Endothelial cell of umbilical vein (primary cell): Measurements from ENCODE around the gene S100A13. TPM values are rescaled to one million over a fixed set of nuclear protein-coding genes. Genes with fewer than 3 reads are reported as not detected.

Experiments used
- BruUV-seq: library from RNA; stranded (reverse); fragments of 400-500 nt; replicated peaks from 2 replicates; lab custom pipeline; 2021; lab: Mats Ljungman, UMichigan
- CTCF ChIA-PET: fragments of 300-600, 350-600 bp; sonication (Branson Sonifier 250); formaldehyde crosslinking; loops from one replicate; lab custom pipeline; 2021; ENCODE audit warnings: antibody characterized with exemption, inconsistent platforms; lab: Charles Lee
- POLR2A ChIA-PET: fragments of 300-600, 350-600 bp; sonication (Branson Sonifier 250); formaldehyde crosslinking; loops from one replicate; lab custom pipeline; 2021; ENCODE audit warnings: antibody characterized with exemption, inconsistent platforms; lab: Charles Lee
- DNase-seq: peaks from one replicate; pipeline ENCODE4 v3.0.0-alpha.2; 2011; ENCODE audit warnings: low read depth, low spot score
- FAIRE-seq: peaks from 2 replicates; lab custom pipeline; 2011; peaks lifted over from hg19 to GRCh38; lab: Jason Lieb, UNC
- H2AFZ ChIP-seq: 2 replicates; pipeline ENCODE4 v1.6.0; 2012; ENCODE audit warnings: low read depth, low read length, control low read depth, inconsistent platforms
- H3K27ac ChIP-seq: 2 replicates; pipeline ENCODE4 v1.5.1; 2011; ENCODE audit warnings: low read depth, mild to moderate bottlenecking, control low read depth, low read length, moderate library complexity; ENCODE audit not compliant: insufficient read depth
- H3K27me3 ChIP-seq, 2 experiments: 2 replicates each; pipeline versions ENCODE4 v1.6.0 to v1.6.1; 2011; ENCODE audit warnings: low read length in 2 of 2, mixed read lengths in 1 of 2; ENCODE audit not compliant: control insufficient read depth in 2 of 2, insufficient read depth in 2 of 2
- H3K36me3 ChIP-seq, 2 experiments: 2 replicates in 1 of 2; 3 replicates in 1 of 2; pipeline ENCODE4 v1.5.1; 2011; ENCODE audit warnings: low read length in 2 of 2, mild to moderate bottlenecking in 1 of 2, moderate library complexity in 1 of 2; ENCODE audit not compliant: control insufficient read depth in 2 of 2, insufficient read depth in 2 of 2; ENCODE audit errors: extremely low read depth in 1 of 2
- H3K4me1 ChIP-seq: 3 replicates; pipeline ENCODE4 v1.5.1; 2011; ENCODE audit warnings: mild to moderate bottlenecking, low read length; ENCODE audit not compliant: control insufficient read depth, insufficient read depth; ENCODE audit errors: extremely low read depth
- H3K4me2 ChIP-seq: 2 replicates; pipeline ENCODE4 v1.6.1; 2011; ENCODE audit warnings: low read length, control low read depth, mixed read lengths; ENCODE audit not compliant: insufficient read depth
- H3K4me3 ChIP-seq, 3 experiments: fragments of 200-600 bp in 1 of 3; sonication (generic), shearing (Covaris generic) in 1 of 3; replicated peaks in 1 of 3; 2 replicates each; pipeline ENCODE4 v1.5.1; 2011 to 2016; ENCODE audit warnings: control low read depth in 3 of 3, low read length in 3 of 3, mild to moderate bottlenecking in 2 of 3, inconsistent platforms in 1 of 3, low read depth in 1 of 3, moderate library complexity in 1 of 3; ENCODE audit not compliant: insufficient read depth in 1 of 3
- H3K79me2 ChIP-seq: 2 replicates; pipeline ENCODE4 v1.6.0; 2012; ENCODE audit warnings: low read length, inconsistent platforms; ENCODE audit not compliant: control insufficient read depth, insufficient read depth
- H3K9ac ChIP-seq: replicated peaks from 2 replicates; pipeline ENCODE3; 2011; ENCODE audit warnings: low read length, control low read depth; ENCODE audit not compliant: insufficient read depth; ENCODE audit errors: extremely low read depth
- H3K9me1 ChIP-seq: replicated peaks from 3 replicates; pipeline ENCODE4 v1.6.0; 2011; ENCODE audit warnings: mild to moderate bottlenecking, low read length; ENCODE audit not compliant: control insufficient read depth, insufficient read depth; ENCODE audit errors: extremely low read depth
- H3K9me3 ChIP-seq: replicated peaks from 2 replicates; pipeline ENCODE4 v1.5.1; 2012; ENCODE audit warnings: low read length, inconsistent platforms; ENCODE audit not compliant: control insufficient read depth, insufficient read depth
- H4K20me1 ChIP-seq: replicated peaks from 2 replicates; pipeline ENCODE3; 2011; ENCODE audit warnings: mild to moderate bottlenecking, low read length; ENCODE audit not compliant: control insufficient read depth, insufficient read depth; ENCODE audit errors: extremely low read depth
- CTCF ChIP-seq, 2 donors: IDR thresholded peaks; 1 replicate in 1 of 2; 2 replicates in 1 of 2; pipeline ENCODE4 v1.5.1; 2011; ENCODE audit warnings: low read length in 2 of 2, mild to moderate bottlenecking in 2 of 2, moderate library complexity in 2 of 2, control low read depth in 1 of 2, inconsistent platforms in 1 of 2, low read depth in 1 of 2; ENCODE audit not compliant: insufficient read depth in 1 of 2; ENCODE audit errors: extremely low read depth in 1 of 2
- EZH2 ChIP-seq: IDR thresholded peaks from 2 replicates; pipeline ENCODE4 v1.6.1; 2012; ENCODE audit warnings: borderline replicate concordance, low read depth, mild to moderate bottlenecking, moderate library complexity, low read length, inconsistent platforms; ENCODE audit not compliant: severe bottlenecking
- FOS ChIP-seq: IDR thresholded peaks from 2 replicates; pipeline ENCODE4 v1.6.1; 2011; ENCODE audit warnings: mild to moderate bottlenecking, low read length, moderate library complexity, borderline replicate concordance; ENCODE audit not compliant: insufficient read depth
- GATA2 ChIP-seq: IDR thresholded peaks from 2 replicates; pipeline ENCODE4 v1.7.0; 2011; ENCODE audit warnings: low read depth, mild to moderate bottlenecking, moderate library complexity, mixed read lengths, low read length; ENCODE audit not compliant: insufficient read length, insufficient read depth
- JUN ChIP-seq: IDR thresholded peaks from 2 replicates; pipeline ENCODE4 v1.6.1; 2011; ENCODE audit warnings: borderline replicate concordance, low read depth; ENCODE audit not compliant: insufficient read length, insufficient read depth
- MAX ChIP-seq: IDR thresholded peaks from 2 replicates; pipeline ENCODE4 v1.6.1; 2011; ENCODE audit not compliant: insufficient read depth, insufficient read length
- MYC ChIP-seq: IDR thresholded peaks from one replicate; pipeline ENCODE4 v1.6.1; 2011; ENCODE audit warnings: mild to moderate bottlenecking, low read depth, low read length
- POLR2A ChIP-seq: IDR thresholded peaks from 2 replicates; pipeline ENCODE4 v1.6.1; 2012; ENCODE audit warnings: low read depth, mild to moderate bottlenecking, control low read depth, low read length
- POLR2AphosphoS5 ChIP-seq: IDR thresholded peaks from 2 replicates; pipeline ENCODE4 v1.6.1; 2012; ENCODE audit warnings: low read depth, mild to moderate bottlenecking, control low read depth, low read length, moderate library complexity; ENCODE audit not compliant: insufficient read depth
- dilution Hi-C: fragments of 300-500 bp; cut with MboI; formaldehyde crosslinking; loops from one replicate; pipeline ENCODE4 v1.15.0; 2019; ENCODE audit warnings: low sequenced_read_pairs; ENCODE audit not compliant: extremely low pct_ligation_motif_present
- intact Hi-C: fragments of 100-400 bp; cut with micrococcal nuclease; formaldehyde crosslinking; loops from one replicate; pipeline ENCODE4 v1.10.0; 2022
- polyA plus RNA-seq, 4 experiments: library from polyadenylated mRNA; depleted of rRNA in 3 of 4; stranded (reverse) in 3 of 4; unstranded in 1 of 4; fragments of >200 nt; gene quantifications; 2 replicates each; pipeline versions ENCODE4 v1.2.1 to v1.2.3, GENCODE V29; 2011 to 2012; ENCODE audit warnings: missing spikeins in 1 of 4
- total RNA-seq: library from RNA; stranded (reverse); gene quantifications from 2 replicates; pipeline ENCODE4 v1.2.3, GENCODE V29; 2021

Gene S100A13
- total and polyA plus RNA-seq, 2 donors (not counting 3 experiments of a cell fraction or from before 2014, with no cell fraction given): 155 to 360 TPM

- intact Hi-C loops: no loop called here
- DNase-seq: no peak
These were observed 21.1 kb downstream of the S100A13 start for GRCh38 chr1:153606194-153606593.

More at GRCh38 chr1:153606194-153606593, 21.1 kb downstream of the S100A13 start:
- no peaks in the 10 kb centered on the region for H3K9me3 ChIP-seq
- FAIRE-seq: no peak
- H2AFZ ChIP-seq: no peak overlapping the region
- TF ChIP-seq FOS: no peak
- TF ChIP-seq CTCF (IDR thresholded peaks at IDR 0.05; ENCODE audit: extremely low read depth in 1 of 2, insufficient read depth in 1 of 2, low read depth in 1 of 2, low read length in 2 of 2): no peak
- no peak for TF ChIP-seq MAX
- TF ChIP-seq POLR2AphosphoS5: no peak
- TF ChIP-seq JUN: no peak
- no peak for TF ChIP-seq GATA2
- TF ChIP-seq MYC: no peak
- TF ChIP-seq EZH2: no peak
- no peak for TF ChIP-seq POLR2A
- BruUV-seq: no TSS peak
- H4K20me1 ChIP-seq: no peaks in the 10 kb centered on the region
- H3K9me1 ChIP-seq: no peaks in the 10 kb centered on the region
- peak overlapping the region; percentile 9 for H3K9ac ChIP-seq
- H3K36me3 ChIP-seq: peaks cover 13% of the 10 kb centered on the region in 2 experiments
- CTCF ChIA-PET: interaction anchor here (2.2 to 7.7 kb wide), 3 partner anchors 21 to 34 kb away, joined by 13 to 54 read pairs (median 42); partner anchors contain the start of genes CHTOP, S100A1 and S100A13
- dilution Hi-C loops: no loop called here
- no peak overlapping the region for H3K27ac ChIP-seq
- H3K4me2 ChIP-seq: no peak overlapping the region
- peaks cover 27% of the 10 kb centered on the region for H3K79me2 ChIP-seq
- H3K4me1 ChIP-seq: peaks cover 39% of the 10 kb centered on the region
- no peaks in the 10 kb centered on the region for H3K27me3 ChIP-seq
- POLR2A ChIA-PET: interaction anchor here (0.6 to 4.9 kb wide), 8 partner anchors 8 to 370 kb away, joined by 3 to 28 read pairs (median 7); partner anchors contain the start of genes CHTOP and S100A14
- no peak overlapping the region for H3K4me3 ChIP-seq
